ENCODE data around the gene VGLL1. TPM values are rescaled to one million over a fixed set of nuclear protein-coding genes. Genes with fewer than 3 reads are reported as not detected.

Gene VGLL1
- total and polyA plus RNA-seq, 4 donors, result not detected

DNA sequence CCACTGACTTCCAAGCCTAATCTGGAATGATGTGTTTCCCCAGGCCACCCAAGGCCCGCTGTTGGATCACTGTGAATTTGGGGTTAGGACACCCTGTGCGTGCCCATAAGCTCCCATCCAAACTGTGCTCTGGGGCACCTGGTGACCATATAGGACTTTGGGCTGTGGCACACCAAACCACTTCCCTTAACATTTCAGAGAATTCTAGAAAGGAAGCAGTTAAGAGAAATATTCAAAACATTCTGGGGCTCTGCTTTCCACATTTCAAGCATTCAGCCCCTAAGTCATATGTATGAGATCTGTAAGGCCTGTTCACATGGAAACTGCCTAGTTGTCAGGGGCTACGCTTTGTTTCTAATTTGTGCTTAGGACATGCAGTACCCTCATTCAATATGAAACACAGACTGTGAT is 14.4 kb downstream of the VGLL1 start:
- H3K9ac ChIP-seq (ENCODE audit: low read depth in 1 of 2, low read length in 2 of 2), result no peak overlapping the region
- no peaks in the 10 kb centered on the region for H3K9me3 ChIP-seq (ENCODE audit: control insufficient read depth in 4 of 4, low read length in 3 of 4)
- TF ChIP-seq, protein P1, sequence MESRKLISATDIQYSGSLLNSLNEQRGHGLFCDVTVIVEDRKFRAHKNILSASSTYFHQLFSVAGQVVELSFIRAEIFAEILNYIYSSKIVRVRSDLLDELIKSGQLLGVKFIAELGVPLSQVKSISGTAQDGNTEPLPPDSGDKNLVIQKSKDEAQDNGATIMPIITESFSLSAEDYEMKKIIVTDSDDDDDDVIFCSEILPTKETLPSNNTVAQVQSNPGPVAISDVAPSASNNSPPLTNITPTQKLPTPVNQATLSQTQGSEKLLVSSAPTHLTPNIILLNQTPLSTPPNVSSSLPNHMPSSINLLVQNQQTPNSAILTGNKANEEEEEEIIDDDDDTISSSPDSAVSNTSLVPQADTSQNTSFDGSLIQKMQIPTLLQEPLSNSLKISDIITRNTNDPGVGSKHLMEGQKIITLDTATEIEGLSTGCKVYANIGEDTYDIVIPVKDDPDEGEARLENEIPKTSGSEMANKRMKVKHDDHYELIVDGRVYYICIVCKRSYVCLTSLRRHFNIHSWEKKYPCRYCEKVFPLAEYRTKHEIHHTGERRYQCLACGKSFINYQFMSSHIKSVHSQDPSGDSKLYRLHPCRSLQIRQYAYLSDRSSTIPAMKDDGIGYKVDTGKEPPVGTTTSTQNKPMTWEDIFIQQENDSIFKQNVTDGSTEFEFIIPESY (IDR thresholded peaks at IDR 0.05), result no peak
- TF ChIP-seq, protein P2, sequence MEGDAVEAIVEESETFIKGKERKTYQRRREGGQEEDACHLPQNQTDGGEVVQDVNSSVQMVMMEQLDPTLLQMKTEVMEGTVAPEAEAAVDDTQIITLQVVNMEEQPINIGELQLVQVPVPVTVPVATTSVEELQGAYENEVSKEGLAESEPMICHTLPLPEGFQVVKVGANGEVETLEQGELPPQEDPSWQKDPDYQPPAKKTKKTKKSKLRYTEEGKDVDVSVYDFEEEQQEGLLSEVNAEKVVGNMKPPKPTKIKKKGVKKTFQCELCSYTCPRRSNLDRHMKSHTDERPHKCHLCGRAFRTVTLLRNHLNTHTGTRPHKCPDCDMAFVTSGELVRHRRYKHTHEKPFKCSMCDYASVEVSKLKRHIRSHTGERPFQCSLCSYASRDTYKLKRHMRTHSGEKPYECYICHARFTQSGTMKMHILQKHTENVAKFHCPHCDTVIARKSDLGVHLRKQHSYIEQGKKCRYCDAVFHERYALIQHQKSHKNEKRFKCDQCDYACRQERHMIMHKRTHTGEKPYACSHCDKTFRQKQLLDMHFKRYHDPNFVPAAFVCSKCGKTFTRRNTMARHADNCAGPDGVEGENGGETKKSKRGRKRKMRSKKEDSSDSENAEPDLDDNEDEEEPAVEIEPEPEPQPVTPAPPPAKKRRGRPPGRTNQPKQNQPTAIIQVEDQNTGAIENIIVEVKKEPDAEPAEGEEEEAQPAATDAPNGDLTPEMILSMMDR (IDR thresholded peaks at IDR 0.05; ENCODE audit: low read depth, low read length, missing input control), result no peak
- no peak for TF ChIP-seq JUND (IDR thresholded peaks at IDR 0.05)
- no peak for TF ChIP-seq TAF1 (conservative IDR thresholded peaks at IDR 0.05)
- no peak for TF ChIP-seq FOXA2 (IDR thresholded peaks at IDR 0.05)
- H3K36me3 ChIP-seq (ENCODE audit: control insufficient read depth in 4 of 4, insufficient read depth in 3 of 4, low read depth in 1 of 4, low read length in 3 of 4), result no peaks in the 10 kb centered on the region
- H3K27me3 ChIP-seq (ENCODE audit: control insufficient read depth in 4 of 4, insufficient read depth in 4 of 4, low read length in 3 of 4), result no peaks in the 10 kb centered on the region
- no peak overlapping the region for H3K4me3 ChIP-seq (ENCODE audit: low read depth in 1 of 3, low read length in 3 of 3)
- DNase-seq (ENCODE audit: low spot score), result no peak
- WGBS, result 90% methylated on average over 3 of the region's 3 CpGs
- no peaks in the 10 kb centered on the region for H3K4me1 ChIP-seq (ENCODE audit: control insufficient read depth in 4 of 4, insufficient read depth in 4 of 4, low read length in 3 of 4)
- no peak overlapping the region for H3K27ac ChIP-seq (ENCODE audit: low read depth in 1 of 2, low read length in 2 of 2)

DNA sequence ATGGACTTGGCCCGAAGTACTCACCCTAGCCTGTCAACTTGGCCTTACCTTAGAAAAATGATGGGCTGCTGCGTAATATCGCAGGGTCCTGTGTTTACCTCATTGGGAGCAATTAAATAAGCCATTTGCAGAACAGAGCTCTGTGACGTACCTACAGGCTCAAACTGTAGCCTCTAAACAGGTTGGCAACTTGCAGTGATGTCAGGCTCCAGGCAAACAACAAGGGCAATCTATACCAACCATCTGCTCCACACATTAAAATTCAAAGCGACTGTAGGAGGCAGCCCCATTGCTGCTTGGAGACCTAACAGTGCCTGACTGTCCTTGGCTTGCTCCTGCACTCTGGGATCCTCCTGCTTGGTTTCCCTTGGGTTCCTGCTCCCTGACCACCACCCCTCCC is 17.2 kb downstream of the VGLL1 start:
- Histone ChIP-seq H3K36me3 (ENCODE audit: control insufficient read depth in 4 of 4, insufficient read depth in 3 of 4, low read depth in 1 of 4, low read length in 3 of 4) (no peaks in the 10 kb centered on the region), H3K4me1 (ENCODE audit: control insufficient read depth in 4 of 4, insufficient read depth in 4 of 4, low read length in 3 of 4) (no peaks in the 10 kb centered on the region), H3K9ac (ENCODE audit: low read depth in 1 of 2, low read length in 2 of 2) (no peak overlapping the region), H3K4me3 (ENCODE audit: low read depth in 1 of 3, low read length in 3 of 3) (no peak overlapping the region), H3K9me3 (ENCODE audit: control insufficient read depth in 4 of 4, low read length in 3 of 4) (no peaks in the 10 kb centered on the region), H3K27me3 (ENCODE audit: control insufficient read depth in 4 of 4, insufficient read depth in 4 of 4, low read length in 3 of 4) (no peaks in the 10 kb centered on the region), H3K27ac (ENCODE audit: low read depth in 1 of 2, low read length in 2 of 2) (no peak overlapping the region)
- no peak for DNase-seq (ENCODE audit: low spot score)
- 91% methylated on average over 5 of the region's 5 CpGs for WGBS
- TF ChIP-seq RXRA (IDR thresholded peaks at IDR 0.05) (no peak), RAD21 (IDR thresholded peaks at IDR 0.05) (no peak), HNF4A (conservative IDR thresholded peaks at IDR 0.05) (no peak), NR2F2 (IDR thresholded peaks at IDR 0.05) (no peak), SP1 (IDR thresholded peaks at IDR 0.05) (no peak), TAF1 (conservative IDR thresholded peaks at IDR 0.05) (no peak), FOXA1 (IDR thresholded peaks at IDR 0.05) (no peak), FOXA2 (IDR thresholded peaks at IDR 0.05) (no peak), YY1 (IDR thresholded peaks at IDR 0.05) (no peak), HNF4G (IDR thresholded peaks at IDR 0.05) (no peak), JUND (IDR thresholded peaks at IDR 0.05) (no peak), EGR1 (IDR thresholded peaks at IDR 0.05; ENCODE audit: low read depth in 2 of 2) (no peak), GABPA (IDR thresholded peaks at IDR 0.05 in 1 of 2, conservative IDR thresholded peaks at IDR 0.05 in 1 of 2) (no peak)
- TF ChIP-seq, protein P1 (IDR thresholded peaks at IDR 0.05), result no peak
- TF ChIP-seq, protein P3, sequence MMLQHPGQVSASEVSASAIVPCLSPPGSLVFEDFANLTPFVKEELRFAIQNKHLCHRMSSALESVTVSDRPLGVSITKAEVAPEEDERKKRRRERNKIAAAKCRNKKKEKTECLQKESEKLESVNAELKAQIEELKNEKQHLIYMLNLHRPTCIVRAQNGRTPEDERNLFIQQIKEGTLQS (IDR thresholded peaks at IDR 0.05), result no peak
- TF ChIP-seq, protein P2 (IDR thresholded peaks at IDR 0.05; ENCODE audit: low read depth, low read length, missing input control), result no peak
- TF ChIP-seq, protein P4, sequence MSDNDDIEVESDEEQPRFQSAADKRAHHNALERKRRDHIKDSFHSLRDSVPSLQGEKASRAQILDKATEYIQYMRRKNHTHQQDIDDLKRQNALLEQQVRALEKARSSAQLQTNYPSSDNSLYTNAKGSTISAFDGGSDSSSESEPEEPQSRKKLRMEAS (IDR thresholded peaks at IDR 0.05), result no peak
- TF ChIP-seq, protein P5, sequence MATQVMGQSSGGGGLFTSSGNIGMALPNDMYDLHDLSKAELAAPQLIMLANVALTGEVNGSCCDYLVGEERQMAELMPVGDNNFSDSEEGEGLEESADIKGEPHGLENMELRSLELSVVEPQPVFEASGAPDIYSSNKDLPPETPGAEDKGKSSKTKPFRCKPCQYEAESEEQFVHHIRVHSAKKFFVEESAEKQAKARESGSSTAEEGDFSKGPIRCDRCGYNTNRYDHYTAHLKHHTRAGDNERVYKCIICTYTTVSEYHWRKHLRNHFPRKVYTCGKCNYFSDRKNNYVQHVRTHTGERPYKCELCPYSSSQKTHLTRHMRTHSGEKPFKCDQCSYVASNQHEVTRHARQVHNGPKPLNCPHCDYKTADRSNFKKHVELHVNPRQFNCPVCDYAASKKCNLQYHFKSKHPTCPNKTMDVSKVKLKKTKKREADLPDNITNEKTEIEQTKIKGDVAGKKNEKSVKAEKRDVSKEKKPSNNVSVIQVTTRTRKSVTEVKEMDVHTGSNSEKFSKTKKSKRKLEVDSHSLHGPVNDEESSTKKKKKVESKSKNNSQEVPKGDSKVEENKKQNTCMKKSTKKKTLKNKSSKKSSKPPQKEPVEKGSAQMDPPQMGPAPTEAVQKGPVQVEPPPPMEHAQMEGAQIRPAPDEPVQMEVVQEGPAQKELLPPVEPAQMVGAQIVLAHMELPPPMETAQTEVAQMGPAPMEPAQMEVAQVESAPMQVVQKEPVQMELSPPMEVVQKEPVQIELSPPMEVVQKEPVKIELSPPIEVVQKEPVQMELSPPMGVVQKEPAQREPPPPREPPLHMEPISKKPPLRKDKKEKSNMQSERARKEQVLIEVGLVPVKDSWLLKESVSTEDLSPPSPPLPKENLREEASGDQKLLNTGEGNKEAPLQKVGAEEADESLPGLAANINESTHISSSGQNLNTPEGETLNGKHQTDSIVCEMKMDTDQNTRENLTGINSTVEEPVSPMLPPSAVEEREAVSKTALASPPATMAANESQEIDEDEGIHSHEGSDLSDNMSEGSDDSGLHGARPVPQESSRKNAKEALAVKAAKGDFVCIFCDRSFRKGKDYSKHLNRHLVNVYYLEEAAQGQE (IDR thresholded peaks at IDR 0.05), result no peak
